DOHH2 (cell line): Measurements from ENCODE around the gene MARK4.

Experiments used
- EZH2phosphoT487 ChIP-seq: fragments of 200-600 bp; sonication (generic); IDR thresholded peaks from 2 replicates; pipeline ENCODE4 v1.6.1; 2017; ENCODE audit warnings: borderline replicate concordance, mild to moderate bottlenecking, antibody characterized with exemption, low read length, moderate library complexity, mixed read lengths
- TF ChIP-seq, protein P1 (sequence below): fragments of 200-600 bp; sonication (generic); IDR thresholded peaks from one replicate; pipeline ENCODE4 v1.5.1; 2014; ENCODE audit warnings: antibody characterized with exemption, mild to moderate bottlenecking, low read depth, low read length; ENCODE audit not compliant: poor library complexity, severe bottlenecking

DNA sequence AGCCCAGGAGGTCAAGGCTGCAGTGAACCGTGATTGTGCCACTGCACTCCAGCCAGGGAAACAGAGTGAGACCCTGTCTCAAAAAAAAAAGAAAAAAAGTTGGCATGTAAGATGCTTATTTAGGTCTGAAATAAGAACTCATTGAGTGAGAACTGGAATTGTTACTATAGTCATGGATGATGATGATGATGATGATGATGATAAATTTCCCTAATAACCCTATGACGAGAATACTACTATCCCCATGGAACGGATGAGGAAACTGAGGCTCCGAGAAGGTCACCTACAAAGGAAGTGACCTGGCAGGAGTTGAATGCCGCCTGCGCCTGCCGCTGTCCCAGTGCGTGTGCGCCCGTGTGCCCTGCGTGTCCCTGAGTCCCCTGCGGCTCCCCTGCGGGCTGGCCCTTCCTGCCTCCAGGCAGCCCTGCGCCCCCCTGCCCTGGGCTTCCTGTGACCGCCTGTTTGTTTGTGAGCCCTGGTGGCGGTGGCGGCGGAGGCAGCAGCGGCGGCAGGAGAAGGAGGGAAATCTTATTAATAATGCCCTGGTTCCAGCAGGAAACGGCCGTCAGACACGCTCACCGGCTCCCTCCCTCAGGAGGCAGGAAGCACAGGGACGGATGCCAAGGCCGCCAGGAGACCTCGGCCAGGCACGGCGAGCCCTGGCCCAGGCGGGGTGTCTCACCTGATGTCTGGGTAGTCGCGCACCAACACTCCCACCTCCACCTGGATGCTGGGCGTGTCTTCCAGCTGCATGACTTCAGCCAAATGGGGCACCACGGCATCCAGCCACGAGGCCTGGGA lies 35.5 kb upstream of the MARK4 start:
- TF ChIP-seq, protein P1, sequence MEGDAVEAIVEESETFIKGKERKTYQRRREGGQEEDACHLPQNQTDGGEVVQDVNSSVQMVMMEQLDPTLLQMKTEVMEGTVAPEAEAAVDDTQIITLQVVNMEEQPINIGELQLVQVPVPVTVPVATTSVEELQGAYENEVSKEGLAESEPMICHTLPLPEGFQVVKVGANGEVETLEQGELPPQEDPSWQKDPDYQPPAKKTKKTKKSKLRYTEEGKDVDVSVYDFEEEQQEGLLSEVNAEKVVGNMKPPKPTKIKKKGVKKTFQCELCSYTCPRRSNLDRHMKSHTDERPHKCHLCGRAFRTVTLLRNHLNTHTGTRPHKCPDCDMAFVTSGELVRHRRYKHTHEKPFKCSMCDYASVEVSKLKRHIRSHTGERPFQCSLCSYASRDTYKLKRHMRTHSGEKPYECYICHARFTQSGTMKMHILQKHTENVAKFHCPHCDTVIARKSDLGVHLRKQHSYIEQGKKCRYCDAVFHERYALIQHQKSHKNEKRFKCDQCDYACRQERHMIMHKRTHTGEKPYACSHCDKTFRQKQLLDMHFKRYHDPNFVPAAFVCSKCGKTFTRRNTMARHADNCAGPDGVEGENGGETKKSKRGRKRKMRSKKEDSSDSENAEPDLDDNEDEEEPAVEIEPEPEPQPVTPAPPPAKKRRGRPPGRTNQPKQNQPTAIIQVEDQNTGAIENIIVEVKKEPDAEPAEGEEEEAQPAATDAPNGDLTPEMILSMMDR: no peak
- TF ChIP-seq EZH2phosphoT487: no peak
